ENCODE results near the gene TRIP10. TPM values are rescaled to one million over a fixed set of nuclear protein-coding genes. Genes with fewer than 3 reads are reported as not detected.
"Not testable (repeated sequence)": the region's sequence is repeated elsewhere in the genome, so short reads cannot be mapped to it uniquely, and the experiment has no call there.

TRIP10 gene
- polyA plus RNA-seq (2013, experiment 1 of 2; ENCODE audit: insufficient read length): 49.2 TPM
- polyA plus RNA-seq (2013, experiment 2 of 2; ENCODE audit: insufficient read length): 49.6 TPM

GRCh38 chr19:6739390-6739882 is at the start of gene TRIP10:
Gene TRIP10 (plus strand): TSS chr19:6739680. CDS start chr19:6739762, 82 bp downstream.
- peak; percentile 84 for DNase-seq

DNA sequence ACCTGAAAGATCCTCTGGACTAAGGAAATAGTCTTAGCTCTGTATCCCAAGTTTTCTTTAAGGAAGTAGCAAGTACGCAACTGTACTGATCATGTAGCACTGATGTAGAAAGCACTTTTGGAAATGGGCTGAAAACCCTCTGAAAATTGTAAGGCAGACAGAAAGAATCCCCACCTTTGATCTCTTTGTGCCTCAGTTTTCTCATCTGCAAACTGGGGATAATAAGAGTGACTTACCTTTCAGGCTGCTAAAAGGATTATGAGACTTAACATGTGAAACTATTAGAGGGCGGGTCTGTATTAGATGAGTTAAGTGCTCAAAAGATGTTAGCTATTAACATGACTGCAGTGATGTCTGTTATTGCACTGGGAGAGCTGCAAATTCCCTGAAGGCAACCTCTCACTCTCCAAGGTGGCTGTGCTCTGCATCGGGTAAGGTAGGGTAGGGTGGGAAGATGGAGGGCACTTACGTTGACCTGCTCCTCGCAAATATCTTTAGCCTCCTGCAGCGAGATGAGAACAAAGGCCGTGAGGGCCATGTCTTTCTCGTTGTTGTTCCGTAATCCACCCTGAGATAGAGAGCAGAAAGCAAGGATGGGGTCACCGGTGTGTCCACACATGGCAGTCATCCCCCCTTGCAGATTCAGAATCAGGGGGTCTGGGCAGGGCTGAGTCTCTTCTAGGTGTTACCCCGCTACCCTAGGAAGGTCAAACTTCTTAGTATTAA is 49.2 kb upstream of the TRIP10 start:
- DNase-seq: no peak

GRCh38 chr19:6691342-6691741 is 48.1 kb upstream of the TRIP10 start:
- DNase-seq: no peak

GRCh38 chr19:6692027-6692426 is 47.5 kb upstream of the TRIP10 start:
- no peak for DNase-seq

DNA sequence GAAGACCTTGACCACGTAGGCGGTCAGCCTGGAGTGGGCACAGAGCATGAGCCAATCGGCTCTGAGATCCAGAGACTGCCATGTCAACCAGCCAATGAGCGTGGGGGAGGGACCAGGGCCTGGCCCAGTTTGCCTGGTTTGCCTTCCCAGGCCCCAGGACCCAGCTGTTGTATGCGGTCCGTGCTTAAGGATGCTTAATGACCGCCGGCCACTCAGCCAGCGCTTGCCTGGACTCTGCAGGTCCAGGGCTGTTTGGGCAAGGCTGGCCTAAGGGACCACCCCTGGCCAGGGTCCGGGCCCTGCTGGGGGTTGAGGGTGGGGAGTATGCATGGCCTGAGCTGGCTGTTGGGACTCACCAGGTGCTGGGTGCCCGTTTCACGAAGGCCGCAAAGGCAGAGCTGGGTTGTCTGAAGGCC is 46.4 kb upstream of the TRIP10 start:
- DNase-seq: no peak

- DNase-seq: no peak
These were observed 45.8 kb upstream of the TRIP10 start for GRCh38 chr19:6693681-6694080.

DNA sequence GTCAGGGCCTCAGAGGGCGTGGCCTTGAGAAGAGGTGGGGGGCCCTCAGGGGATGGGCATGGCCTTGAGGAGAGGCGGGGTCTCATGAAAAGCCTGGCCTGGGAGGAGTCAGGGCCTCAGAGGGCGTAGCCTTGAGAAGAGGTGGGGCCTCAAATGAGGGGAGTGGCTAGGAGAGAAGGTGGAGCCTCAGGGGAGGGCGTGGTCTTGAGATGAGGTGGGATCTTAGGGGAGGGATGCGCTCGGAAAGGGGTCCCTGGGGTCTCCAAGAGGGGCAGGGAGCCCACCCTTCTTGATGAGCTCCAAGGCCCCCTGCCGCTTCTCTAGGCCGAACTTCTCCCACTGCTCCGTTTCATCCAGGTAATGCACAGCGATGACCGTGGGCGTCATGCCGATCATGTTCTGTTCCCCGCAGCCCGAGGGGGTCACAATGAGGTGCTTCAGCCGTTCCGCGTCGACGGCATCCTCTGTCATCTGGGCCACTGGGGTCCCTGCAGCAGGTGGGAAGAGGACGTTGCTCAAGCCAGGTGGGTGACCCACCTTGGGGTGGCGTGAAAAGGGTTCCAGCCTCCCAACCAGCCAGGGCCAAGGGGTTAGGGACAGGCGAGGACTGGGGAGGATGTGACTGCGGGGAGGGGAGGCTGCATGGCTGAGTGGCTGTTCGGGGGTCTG is 45.2 kb upstream of the TRIP10 start:
- DNase-seq: no peak

GRCh38 chr19:6696239-6696820 is 43.1 kb upstream of the TRIP10 start:
- DNase-seq: no peak

DNA sequence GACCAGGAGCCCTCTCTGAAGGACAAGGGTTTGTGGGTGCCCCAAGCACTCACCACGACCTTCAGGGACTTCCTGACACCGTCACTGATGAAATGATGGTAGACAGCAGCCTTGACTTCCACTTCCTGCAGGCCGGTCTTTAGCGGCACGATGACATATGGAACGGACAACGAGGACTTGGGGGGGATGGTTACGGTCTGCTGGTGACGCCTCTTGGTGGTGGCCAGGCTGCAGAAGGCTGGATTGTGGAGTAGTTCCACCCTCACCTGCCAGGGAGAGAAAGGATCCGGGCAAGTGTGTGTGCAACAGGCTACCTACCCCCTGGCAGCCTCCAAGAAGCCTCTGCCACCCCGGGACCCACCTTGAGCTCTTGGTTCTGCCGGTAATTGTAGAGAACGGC is 42.2 kb upstream of the TRIP10 start:
- no peak for DNase-seq

GRCh38 chr19:6699935-6700334 is 39.5 kb upstream of the TRIP10 start:
- DNase-seq: no peak

- no peak for DNase-seq
These were observed 38.7 kb upstream of the TRIP10 start for GRCh38 chr19:6700586-6701316.

GRCh38 chr19:6705931-6706632 is 33.4 kb upstream of the TRIP10 start:
- no peak for DNase-seq

DNA sequence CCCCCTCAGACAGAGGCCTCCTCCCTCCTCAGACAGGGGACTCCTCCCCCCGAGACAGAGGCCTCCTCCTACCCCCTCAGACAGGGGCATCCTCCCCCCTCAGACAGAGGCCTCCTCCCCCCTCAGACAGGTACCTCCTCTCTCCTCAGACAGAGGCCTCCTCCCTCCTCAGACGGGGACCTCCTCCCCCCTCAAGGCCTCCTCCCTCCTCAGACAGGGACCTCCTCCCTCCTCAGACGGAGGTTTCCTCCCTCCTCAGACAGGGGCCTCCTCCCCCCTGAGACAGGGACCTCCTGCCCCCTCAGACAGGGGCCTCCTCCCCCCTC is 32.9 kb upstream of the TRIP10 start:
- DNase-seq: no peak

- DNase-seq: no peak
These were observed 32.3 kb upstream of the TRIP10 start for GRCh38 chr19:6707011-6707657.

DNA sequence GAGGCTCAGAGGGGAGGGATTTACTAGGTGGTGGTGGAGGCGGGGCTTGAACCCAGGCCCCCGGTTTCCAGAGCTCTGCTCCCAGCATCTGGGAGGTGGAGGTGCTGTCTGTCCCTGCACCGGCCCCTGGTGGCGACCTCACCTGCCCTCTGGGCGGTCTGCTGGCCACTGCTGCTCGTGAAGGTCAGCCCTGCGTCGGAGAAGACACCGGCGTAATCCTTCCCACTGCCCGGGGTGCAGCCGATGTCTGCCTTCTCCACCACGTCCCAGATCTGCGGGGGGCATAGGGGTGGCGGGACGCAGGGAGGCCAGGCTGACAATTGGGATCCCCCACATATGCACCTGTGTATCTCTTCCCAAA is 31.8 kb upstream of the TRIP10 start:
- DNase-seq: no peak

GRCh38 chr19:6708346-6708745 is 31.1 kb upstream of the TRIP10 start:
- no peak for DNase-seq

- DNase-seq: not testable (repeated sequence)
These were observed 30.6 kb upstream of the TRIP10 start for GRCh38 chr19:6708913-6709312.

GRCh38 chr19:6709549-6709948 is 29.9 kb upstream of the TRIP10 start:
- DNase-seq: no peak

GRCh38 chr19:6710273-6711077 is 29.0 kb upstream of the TRIP10 start:
- no peak for DNase-seq

- DNase-seq: no peak
These were observed 28.5 kb upstream of the TRIP10 start for GRCh38 chr19:6711078-6711361.

GRCh38 chr19:6711605-6712004 is 27.9 kb upstream of the TRIP10 start:
- DNase-seq: no peak
